Neural cell (in vitro differentiated cells): ENCODE data around the gene SPTBN2. TPM values are rescaled to one million over a fixed set of nuclear protein-coding genes. Genes with fewer than 3 reads are reported as not detected.

Source experiments
- H2AFZ ChIP-seq: fragments of 200-600, 300-800 bp; sonication (generic), shearing (Covaris generic); 2 replicates; pipeline ENCODE4 v1.6.0; 2014; ENCODE audit warnings: low read depth, mild to moderate bottlenecking, antibody characterized with exemption, low read length, moderate library complexity
- H3F3A ChIP-seq: fragments of 200-600 bp; shearing (Covaris generic); 2 replicates; pipeline ENCODE4 v1.6.1; 2016; ENCODE audit warnings: mild to moderate bottlenecking, moderate library complexity, mixed read lengths, antibody characterized with exemption, low read length; ENCODE audit not compliant: insufficient read depth, poor library complexity, severe bottlenecking
- H3K27ac ChIP-seq: fragments of 200-600, 300-800 bp; sonication (generic), shearing (Covaris generic); 2 replicates; pipeline ENCODE4 v1.5.1; 2014; ENCODE audit warnings: mild to moderate bottlenecking, low read length, moderate library complexity
- H3K27me3 ChIP-seq: fragments of 300-800, 200-600 bp; sonication (generic), shearing (Covaris generic); 2 replicates; pipeline ENCODE4 v1.6.0; 2014; ENCODE audit warnings: mild to moderate bottlenecking, low read depth, low read length, moderate library complexity; ENCODE audit not compliant: insufficient read depth
- H3K36me3 ChIP-seq: fragments of 300-800, 200-600 bp; sonication (generic), shearing (Covaris generic); 2 replicates; pipeline ENCODE4 v1.5.1; 2014; ENCODE audit warnings: mild to moderate bottlenecking, antibody characterized with exemption, low read length, moderate library complexity; ENCODE audit not compliant: insufficient read depth
- H3K4me2 ChIP-seq: fragments of 300-800, 200-600 bp; sonication (generic), shearing (Covaris generic); 2 replicates; pipeline ENCODE4 v1.6.0; 2014; ENCODE audit warnings: mild to moderate bottlenecking, low read length
- H3K4me3 ChIP-seq: fragments of 300-800, 200-600 bp; sonication (generic), shearing (Covaris generic); 2 replicates; pipeline ENCODE4 v1.5.1; 2014; ENCODE audit warnings: mild to moderate bottlenecking, low read length, moderate library complexity
- H3K79me2 ChIP-seq: fragments of 200-600 bp; shearing (Covaris generic); replicated peaks from 2 replicates; pipeline ENCODE4 v1.6.0; 2014; ENCODE audit warnings: mild to moderate bottlenecking, low read length, moderate library complexity; ENCODE audit not compliant: insufficient read depth
- H3K9ac ChIP-seq: fragments of 300-800, 200-600 bp; sonication (generic), shearing (Covaris generic); 2 replicates; pipeline ENCODE4 v1.6.1; 2016; ENCODE audit warnings: mild to moderate bottlenecking, low read length, mixed read lengths
- H3K9me2 ChIP-seq: fragments of 200-600 bp; shearing (Covaris generic); 2 replicates; pipeline ENCODE4 v1.6.1; 2016; ENCODE audit warnings: mild to moderate bottlenecking, low read length, mixed read lengths; ENCODE audit not compliant: insufficient read depth
- H3K9me3 ChIP-seq: fragments of 200-600, 300-800 bp; sonication (generic), shearing (Covaris generic); 2 replicates; pipeline ENCODE4 v1.6.1; 2016; ENCODE audit warnings: mild to moderate bottlenecking, mixed run types, low read length, moderate library complexity, mixed read lengths
- H4K20me1 ChIP-seq: fragments of 200-600 bp; shearing (Covaris generic); 2 replicates; pipeline ENCODE4 v1.6.1; 2016; ENCODE audit warnings: mild to moderate bottlenecking, mixed run types; ENCODE audit not compliant: insufficient read depth
- EP300 ChIP-seq: fragments of 450-650 bp; conservative IDR thresholded peaks from 2 replicates; pipeline ENCODE4 v1.6.1; 2014; ENCODE audit warnings: antibody characterized with exemption, mild to moderate bottlenecking, moderate library complexity; ENCODE audit not compliant: poor library complexity, severe bottlenecking
- EZH2 ChIP-seq: fragments of 200-600, 300-800 bp; shearing (Covaris generic), sonication (generic); IDR thresholded peaks from 2 replicates; pipeline ENCODE4 v1.6.1; 2014; ENCODE audit warnings: antibody characterized with exemption, low read length, borderline replicate concordance, mild to moderate bottlenecking; ENCODE audit not compliant: insufficient read depth, poor library complexity, severe bottlenecking
- MXI1 ChIP-seq: fragments of 450-650 bp; conservative IDR thresholded peaks from 2 replicates; pipeline ENCODE4 v1.6.1; 2014; ENCODE audit warnings: antibody characterized with exemption, mild to moderate bottlenecking; ENCODE audit not compliant: poor library complexity, severe bottlenecking
- POLR2AphosphoS5 ChIP-seq: IDR thresholded peaks from 2 replicates; pipeline ENCODE4 v1.6.1; 2012
- RAD21 ChIP-seq: fragments of 450-650 bp; conservative IDR thresholded peaks from 2 replicates; pipeline ENCODE4 v1.6.1; 2014; ENCODE audit warnings: antibody characterized with exemption, mild to moderate bottlenecking, moderate library complexity
- SMC3 ChIP-seq: fragments of 450-650 bp; conservative IDR thresholded peaks from 2 replicates; pipeline ENCODE4 v1.6.1; 2014; ENCODE audit warnings: antibody characterized with exemption, mild to moderate bottlenecking, moderate library complexity; ENCODE audit not compliant: poor library complexity
- TAF1 ChIP-seq: IDR thresholded peaks from 2 replicates; pipeline ENCODE4 v1.6.1; 2012; ENCODE audit warnings: low read depth
- polyA plus RNA-seq: library from polyadenylated mRNA; depleted of rRNA; stranded (reverse); fragments of >200 nt; gene quantifications from 2 replicates; pipeline ENCODE4 v1.2.3, GENCODE V29; 2014
- TF ChIP-seq, protein P1 (sequence below): IDR thresholded peaks from 2 replicates; pipeline ENCODE4 v1.6.1; 2012; ENCODE audit warnings: borderline replicate concordance
- TF ChIP-seq, protein P2 (sequence below): fragments of 450-650 bp; IDR thresholded peaks from 2 replicates; pipeline ENCODE4 v1.5.1; 2014; ENCODE audit warnings: antibody characterized with exemption, mild to moderate bottlenecking, moderate library complexity; ENCODE audit not compliant: poor library complexity, severe bottlenecking

Gene SPTBN2
- polyA plus RNA-seq, 1 donor from 2014 or later: 159 TPM

DNA sequence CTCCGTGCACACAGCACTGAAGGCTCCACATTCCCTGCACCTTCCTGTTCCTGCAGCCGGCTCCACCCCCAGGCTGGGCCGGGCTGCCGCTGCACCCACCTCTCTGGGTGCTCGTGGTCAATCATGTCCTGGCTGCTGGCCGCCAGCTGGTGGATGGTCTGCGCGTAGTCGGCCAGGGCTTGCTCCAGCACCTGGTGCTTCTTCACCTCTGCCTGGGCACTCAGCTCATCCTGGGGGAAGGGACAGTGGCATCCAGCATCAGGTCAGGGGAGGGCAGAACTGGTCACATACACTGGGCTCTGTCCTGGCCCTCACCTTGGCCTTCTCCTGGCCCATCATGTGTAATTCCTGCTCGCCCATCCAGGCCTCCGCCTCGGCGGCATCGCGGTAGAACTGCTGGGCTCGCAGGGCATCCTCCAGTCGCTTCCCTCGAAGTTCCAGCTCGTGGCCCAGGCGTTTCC, 36.1 kb downstream of the SPTBN2 start:
- H3K4me3 ChIP-seq: no peak overlapping the region
- H3K9me2 ChIP-seq: no peaks in the 10 kb centered on the region
- H3K27me3 ChIP-seq: no peaks in the 10 kb centered on the region
- H3K9me3 ChIP-seq: no peaks in the 10 kb centered on the region
- H3F3A ChIP-seq: no peaks in the 10 kb centered on the region
- no peak overlapping the region for H2AFZ ChIP-seq
- TF ChIP-seq MXI1 (no peak), EZH2 (no peak), POLR2AphosphoS5 (no peak), SMC3 (no peak), TAF1 (no peak), EP300 (no peak), RAD21 (no peak)
- TF ChIP-seq, protein P1, sequence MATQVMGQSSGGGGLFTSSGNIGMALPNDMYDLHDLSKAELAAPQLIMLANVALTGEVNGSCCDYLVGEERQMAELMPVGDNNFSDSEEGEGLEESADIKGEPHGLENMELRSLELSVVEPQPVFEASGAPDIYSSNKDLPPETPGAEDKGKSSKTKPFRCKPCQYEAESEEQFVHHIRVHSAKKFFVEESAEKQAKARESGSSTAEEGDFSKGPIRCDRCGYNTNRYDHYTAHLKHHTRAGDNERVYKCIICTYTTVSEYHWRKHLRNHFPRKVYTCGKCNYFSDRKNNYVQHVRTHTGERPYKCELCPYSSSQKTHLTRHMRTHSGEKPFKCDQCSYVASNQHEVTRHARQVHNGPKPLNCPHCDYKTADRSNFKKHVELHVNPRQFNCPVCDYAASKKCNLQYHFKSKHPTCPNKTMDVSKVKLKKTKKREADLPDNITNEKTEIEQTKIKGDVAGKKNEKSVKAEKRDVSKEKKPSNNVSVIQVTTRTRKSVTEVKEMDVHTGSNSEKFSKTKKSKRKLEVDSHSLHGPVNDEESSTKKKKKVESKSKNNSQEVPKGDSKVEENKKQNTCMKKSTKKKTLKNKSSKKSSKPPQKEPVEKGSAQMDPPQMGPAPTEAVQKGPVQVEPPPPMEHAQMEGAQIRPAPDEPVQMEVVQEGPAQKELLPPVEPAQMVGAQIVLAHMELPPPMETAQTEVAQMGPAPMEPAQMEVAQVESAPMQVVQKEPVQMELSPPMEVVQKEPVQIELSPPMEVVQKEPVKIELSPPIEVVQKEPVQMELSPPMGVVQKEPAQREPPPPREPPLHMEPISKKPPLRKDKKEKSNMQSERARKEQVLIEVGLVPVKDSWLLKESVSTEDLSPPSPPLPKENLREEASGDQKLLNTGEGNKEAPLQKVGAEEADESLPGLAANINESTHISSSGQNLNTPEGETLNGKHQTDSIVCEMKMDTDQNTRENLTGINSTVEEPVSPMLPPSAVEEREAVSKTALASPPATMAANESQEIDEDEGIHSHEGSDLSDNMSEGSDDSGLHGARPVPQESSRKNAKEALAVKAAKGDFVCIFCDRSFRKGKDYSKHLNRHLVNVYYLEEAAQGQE: no peak
- TF ChIP-seq, protein P2, sequence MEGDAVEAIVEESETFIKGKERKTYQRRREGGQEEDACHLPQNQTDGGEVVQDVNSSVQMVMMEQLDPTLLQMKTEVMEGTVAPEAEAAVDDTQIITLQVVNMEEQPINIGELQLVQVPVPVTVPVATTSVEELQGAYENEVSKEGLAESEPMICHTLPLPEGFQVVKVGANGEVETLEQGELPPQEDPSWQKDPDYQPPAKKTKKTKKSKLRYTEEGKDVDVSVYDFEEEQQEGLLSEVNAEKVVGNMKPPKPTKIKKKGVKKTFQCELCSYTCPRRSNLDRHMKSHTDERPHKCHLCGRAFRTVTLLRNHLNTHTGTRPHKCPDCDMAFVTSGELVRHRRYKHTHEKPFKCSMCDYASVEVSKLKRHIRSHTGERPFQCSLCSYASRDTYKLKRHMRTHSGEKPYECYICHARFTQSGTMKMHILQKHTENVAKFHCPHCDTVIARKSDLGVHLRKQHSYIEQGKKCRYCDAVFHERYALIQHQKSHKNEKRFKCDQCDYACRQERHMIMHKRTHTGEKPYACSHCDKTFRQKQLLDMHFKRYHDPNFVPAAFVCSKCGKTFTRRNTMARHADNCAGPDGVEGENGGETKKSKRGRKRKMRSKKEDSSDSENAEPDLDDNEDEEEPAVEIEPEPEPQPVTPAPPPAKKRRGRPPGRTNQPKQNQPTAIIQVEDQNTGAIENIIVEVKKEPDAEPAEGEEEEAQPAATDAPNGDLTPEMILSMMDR: no peak
- no peak overlapping the region for H3K27ac ChIP-seq
- H3K4me2 ChIP-seq: no peak overlapping the region
- H4K20me1 ChIP-seq: no peaks in the 10 kb centered on the region
- H3K9ac ChIP-seq: no peak overlapping the region
- H3K36me3 ChIP-seq: no peaks in the 10 kb centered on the region
- H3K79me2 ChIP-seq: no peaks in the 10 kb centered on the region

DNA sequence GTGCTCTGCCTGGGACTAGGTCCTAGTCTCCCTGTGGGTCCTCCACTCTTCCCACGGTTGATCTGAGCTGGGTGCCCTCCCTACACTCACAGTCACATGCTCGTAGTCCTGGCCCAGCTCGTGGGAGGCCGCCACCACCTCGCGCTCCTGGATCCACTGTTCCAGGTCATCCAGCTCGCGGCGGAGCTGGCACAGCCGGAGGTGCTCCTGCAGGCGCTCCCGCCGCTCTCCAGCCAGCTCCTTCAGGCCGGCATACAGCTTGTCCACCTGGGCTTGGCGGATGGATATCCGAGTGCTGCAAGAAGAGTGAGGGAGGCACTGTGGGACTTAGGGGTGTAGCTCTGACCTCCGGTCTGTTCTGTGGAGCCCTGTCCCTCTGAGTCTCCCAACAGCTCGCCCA, 36.6 kb downstream of the SPTBN2 start:
- no peaks in the 10 kb centered on the region for H4K20me1 ChIP-seq
- H3K27ac ChIP-seq: no peak overlapping the region
- no peaks in the 10 kb centered on the region for H3F3A ChIP-seq
- no peaks in the 10 kb centered on the region for H3K36me3 ChIP-seq
- H3K4me2 ChIP-seq: no peak overlapping the region
- no peaks in the 10 kb centered on the region for H3K27me3 ChIP-seq
- no peak overlapping the region for H3K4me3 ChIP-seq
- no peaks in the 10 kb centered on the region for H3K9me3 ChIP-seq
- no peak overlapping the region for H3K9ac ChIP-seq
- no peaks in the 10 kb centered on the region for H3K9me2 ChIP-seq
- H2AFZ ChIP-seq: no peak overlapping the region
- no peaks in the 10 kb centered on the region for H3K79me2 ChIP-seq
- TF ChIP-seq, protein P1: no peak
- TF ChIP-seq POLR2AphosphoS5 (peak; percentile 8), RAD21 (no peak)
- TF ChIP-seq, protein P2: no peak
